ENCODE results near the gene DESI2.

DNA sequence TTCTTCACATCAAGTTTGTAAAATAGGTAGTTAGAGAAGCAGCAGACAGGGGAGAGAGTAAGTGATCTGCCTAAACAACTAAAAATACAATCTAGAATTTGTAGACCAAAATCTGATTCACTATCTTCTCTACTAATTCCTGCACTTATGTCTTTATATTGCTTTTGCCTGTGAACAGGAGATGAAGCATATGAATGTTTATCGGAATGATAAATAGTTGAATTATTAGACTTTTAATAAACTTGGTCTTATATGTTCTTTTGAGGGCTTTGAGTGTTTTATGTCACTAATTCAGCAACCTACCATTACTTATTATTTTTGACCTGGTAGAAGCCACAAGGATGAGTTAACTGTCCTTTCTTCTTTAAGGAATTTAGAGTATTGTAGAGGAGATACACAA lies 2.3 kb downstream of the DESI2 start:
- TF ChIP-seq POLR2AphosphoS5 (IDR thresholded peaks at IDR 0.05) (no peak), POLR2A (IDR thresholded peaks at IDR 0.05) (no peak)
- TF ChIP-seq, protein P1, sequence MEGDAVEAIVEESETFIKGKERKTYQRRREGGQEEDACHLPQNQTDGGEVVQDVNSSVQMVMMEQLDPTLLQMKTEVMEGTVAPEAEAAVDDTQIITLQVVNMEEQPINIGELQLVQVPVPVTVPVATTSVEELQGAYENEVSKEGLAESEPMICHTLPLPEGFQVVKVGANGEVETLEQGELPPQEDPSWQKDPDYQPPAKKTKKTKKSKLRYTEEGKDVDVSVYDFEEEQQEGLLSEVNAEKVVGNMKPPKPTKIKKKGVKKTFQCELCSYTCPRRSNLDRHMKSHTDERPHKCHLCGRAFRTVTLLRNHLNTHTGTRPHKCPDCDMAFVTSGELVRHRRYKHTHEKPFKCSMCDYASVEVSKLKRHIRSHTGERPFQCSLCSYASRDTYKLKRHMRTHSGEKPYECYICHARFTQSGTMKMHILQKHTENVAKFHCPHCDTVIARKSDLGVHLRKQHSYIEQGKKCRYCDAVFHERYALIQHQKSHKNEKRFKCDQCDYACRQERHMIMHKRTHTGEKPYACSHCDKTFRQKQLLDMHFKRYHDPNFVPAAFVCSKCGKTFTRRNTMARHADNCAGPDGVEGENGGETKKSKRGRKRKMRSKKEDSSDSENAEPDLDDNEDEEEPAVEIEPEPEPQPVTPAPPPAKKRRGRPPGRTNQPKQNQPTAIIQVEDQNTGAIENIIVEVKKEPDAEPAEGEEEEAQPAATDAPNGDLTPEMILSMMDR (IDR thresholded peaks at IDR 0.05 in 8 of 11, conservative IDR thresholded peaks at IDR 0.05 in 3 of 11): no peak

Data from spleen (tissue), 7 donors.